Ascending aorta (tissue), 2 donors: Measurements from ENCODE around the gene DOK4. TPM values are rescaled to one million over a fixed set of nuclear protein-coding genes. Genes with fewer than 3 reads are reported as not detected.
"Not testable (repeated sequence)": the region's sequence is repeated elsewhere in the genome, so short reads cannot be mapped to it uniquely, and the experiment has no call there.

Source experiments
- DNase-seq, 2 donors: peaks; one replicate each; pipeline ENCODE4 v3.0.0-alpha.2; 2019; ENCODE audit warnings: low spot score in 2 of 2
- H3K27ac ChIP-seq, 2 donors: fragments of 200-600 bp; sonication (generic); one replicate each; pipeline ENCODE4 v1.5.1; 2016 to 2017; ENCODE audit warnings: mild to moderate bottlenecking in 1 of 2
- H3K27me3 ChIP-seq: fragments of 200-600 bp; sonication (generic); one replicate; pipeline ENCODE4 v1.5.1; 2017
- H3K36me3 ChIP-seq, 2 donors: fragments of 200-600 bp; sonication (generic); one replicate each; pipeline ENCODE4 v1.5.1; 2016
- H3K4me1 ChIP-seq, 2 donors: fragments of 200-600 bp; sonication (generic); one replicate each; pipeline ENCODE4 v1.5.1; 2016 to 2017; ENCODE audit warnings: mild to moderate bottlenecking in 1 of 2
- H3K4me3 ChIP-seq, 2 donors: fragments of 200-600 bp; sonication (generic); one replicate each; pipeline ENCODE4 v1.5.1; 2016 to 2017; ENCODE audit warnings: mild to moderate bottlenecking in 1 of 2
- H3K9me3 ChIP-seq, 2 donors: fragments of 200-600 bp; sonication (generic); one replicate each; pipeline ENCODE4 v1.5.1; 2016
- intact Hi-C: fragments of 100-400 bp; cut with DNase I; formaldehyde crosslinking; loops from one replicate; pipeline ENCODE4 v1.15.1; 2023
- total RNA-seq: library from RNA; depleted of rRNA; stranded (reverse); fragments of >200 nt; gene quantifications from one replicate; pipeline ENCODE4 v1.1.0, GENCODE V29; 2016
- TF ChIP-seq, protein P1 (sequence below), 3 experiments: fragments of 200-600 bp in 2 of 3; fragments of 450-650 bp in 1 of 3; sonication (generic) in 2 of 3; IDR thresholded peaks; one replicate each; pipeline ENCODE4 v1.5.1; 2016 to 2019; ENCODE audit warnings: antibody characterized with exemption in 3 of 3, mild to moderate bottlenecking in 1 of 3, moderate library complexity in 1 of 3

The DOK4 gene
- total RNA-seq, 1 donor from 2014 or later: 40.2 TPM

DNA sequence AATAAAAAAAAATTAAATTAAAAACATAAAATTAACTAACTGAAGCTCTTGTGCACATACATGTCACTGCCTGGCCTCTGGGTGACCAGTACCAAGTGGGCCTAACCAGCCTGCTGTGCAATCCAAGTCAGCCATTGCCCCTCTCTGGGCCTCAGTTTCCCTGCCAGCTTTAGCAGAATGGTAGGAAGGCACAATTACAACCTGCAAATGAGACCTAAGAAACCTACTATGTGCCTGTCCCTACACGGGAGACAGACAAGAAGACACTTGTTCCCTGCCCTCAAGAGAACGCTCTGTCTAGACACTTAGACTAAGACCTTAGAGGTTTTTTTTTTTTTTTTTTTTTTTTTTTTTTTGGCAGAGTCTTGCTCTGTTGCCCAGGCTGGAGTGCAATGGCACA, 40.8 kb downstream of the DOK4 start:
- no peak for DNase-seq
- intact Hi-C loops: loop anchor here (5.0 to 10.0 kb wide), 2 partner anchors 92 to 289 kb away; partner anchors contain the start of genes CCDC102A and KATNB1
- H3K36me3 ChIP-seq: no peaks in the 10 kb centered on the region
- H3K4me3 ChIP-seq: no peak overlapping the region
- no peaks in the 10 kb centered on the region for H3K9me3 ChIP-seq
- no peak overlapping the region for H3K27ac ChIP-seq
- no peaks in the 10 kb centered on the region for H3K27me3 ChIP-seq
- H3K4me1 ChIP-seq: peaks cover 0 to 21% of the 10 kb centered on the region in 2 donors
- TF ChIP-seq, protein P1, sequence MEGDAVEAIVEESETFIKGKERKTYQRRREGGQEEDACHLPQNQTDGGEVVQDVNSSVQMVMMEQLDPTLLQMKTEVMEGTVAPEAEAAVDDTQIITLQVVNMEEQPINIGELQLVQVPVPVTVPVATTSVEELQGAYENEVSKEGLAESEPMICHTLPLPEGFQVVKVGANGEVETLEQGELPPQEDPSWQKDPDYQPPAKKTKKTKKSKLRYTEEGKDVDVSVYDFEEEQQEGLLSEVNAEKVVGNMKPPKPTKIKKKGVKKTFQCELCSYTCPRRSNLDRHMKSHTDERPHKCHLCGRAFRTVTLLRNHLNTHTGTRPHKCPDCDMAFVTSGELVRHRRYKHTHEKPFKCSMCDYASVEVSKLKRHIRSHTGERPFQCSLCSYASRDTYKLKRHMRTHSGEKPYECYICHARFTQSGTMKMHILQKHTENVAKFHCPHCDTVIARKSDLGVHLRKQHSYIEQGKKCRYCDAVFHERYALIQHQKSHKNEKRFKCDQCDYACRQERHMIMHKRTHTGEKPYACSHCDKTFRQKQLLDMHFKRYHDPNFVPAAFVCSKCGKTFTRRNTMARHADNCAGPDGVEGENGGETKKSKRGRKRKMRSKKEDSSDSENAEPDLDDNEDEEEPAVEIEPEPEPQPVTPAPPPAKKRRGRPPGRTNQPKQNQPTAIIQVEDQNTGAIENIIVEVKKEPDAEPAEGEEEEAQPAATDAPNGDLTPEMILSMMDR (IDR thresholded peaks at IDR 0.05): no peak

- Histone ChIP-seq H3K36me3 (peaks cover 2 to 8% of the 10 kb centered on the region in 2 donors), H3K4me3 (no peak overlapping the region), H3K27me3 (no peaks in the 10 kb centered on the region), H3K4me1 (peaks cover 0 to 21% of the 10 kb centered on the region in 2 donors), H3K9me3 (no peaks in the 10 kb centered on the region), H3K27ac (no peak overlapping the region)
- intact Hi-C loops: loop anchor here (5.0 to 10.0 kb wide), 2 partner anchors 93 to 290 kb away; partner anchors contain the start of genes CCDC102A and KATNB1
- TF ChIP-seq, protein P1 (IDR thresholded peaks at IDR 0.05): no peak
- no peak for DNase-seq
Observed at GRCh38 chr16:57444711-57445110, 41.6 kb downstream of the DOK4 start.

DNA sequence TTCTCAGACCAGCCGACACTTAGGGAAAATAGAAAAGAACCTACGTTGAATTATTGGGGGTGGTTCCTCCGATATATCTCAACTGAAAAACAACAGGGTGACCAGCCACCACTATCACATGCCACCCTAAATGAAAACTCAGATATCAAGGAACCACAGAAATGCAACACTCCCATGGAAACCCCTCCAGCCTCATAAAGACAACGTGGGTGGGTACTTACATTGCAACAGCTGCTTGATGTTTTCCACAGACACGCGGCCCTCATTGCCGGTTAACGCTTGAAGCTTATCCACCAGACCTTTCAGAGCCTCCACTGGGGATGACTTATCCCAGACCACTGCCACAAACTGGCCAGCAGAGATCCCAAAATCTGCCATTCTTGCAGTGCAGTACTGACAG, 45.7 kb downstream of the DOK4 start:
- H3K4me3 ChIP-seq, H3K27me3 ChIP-seq, H3K9me3 ChIP-seq, DNase-seq, H3K4me1 ChIP-seq, H3K27ac ChIP-seq: not testable (repeated sequence)
- H3K36me3 ChIP-seq: peaks cover 16 to 45% of the 10 kb centered on the region in 2 donors
- intact Hi-C loops: loop anchor here (10.0 kb wide), 1 partner anchor 294 kb away; the partner anchor contains the start of gene KATNB1

- DNase-seq, H3K4me3 ChIP-seq, H3K27ac ChIP-seq, H3K9me3 ChIP-seq, H3K4me1 ChIP-seq, H3K27me3 ChIP-seq: not testable (repeated sequence)
- peaks cover 22 to 51% of the 10 kb centered on the region in 2 donors for H3K36me3 ChIP-seq
- intact Hi-C loops: loop anchor here (10.0 kb wide), 1 partner anchor 295 kb away; the partner anchor contains the start of gene KATNB1
Observed at GRCh38 chr16:57439947-57440346, 46.3 kb downstream of the DOK4 start.

GRCh38 chr16:57435838-57436237, 50.5 kb downstream of the DOK4 start:
- H3K4me1 ChIP-seq: no peaks in the 10 kb centered on the region
- DNase-seq: no peak
- no peaks in the 10 kb centered on the region for H3K27me3 ChIP-seq
- H3K27ac ChIP-seq: no peak overlapping the region
- peaks cover 62 to 89% of the 10 kb centered on the region in 2 donors for H3K36me3 ChIP-seq
- H3K9me3 ChIP-seq: no peaks in the 10 kb centered on the region
- TF ChIP-seq, protein P1 (IDR thresholded peaks at IDR 0.05): no peak
- no peak overlapping the region for H3K4me3 ChIP-seq
- intact Hi-C loops: no loop called here

DNA sequence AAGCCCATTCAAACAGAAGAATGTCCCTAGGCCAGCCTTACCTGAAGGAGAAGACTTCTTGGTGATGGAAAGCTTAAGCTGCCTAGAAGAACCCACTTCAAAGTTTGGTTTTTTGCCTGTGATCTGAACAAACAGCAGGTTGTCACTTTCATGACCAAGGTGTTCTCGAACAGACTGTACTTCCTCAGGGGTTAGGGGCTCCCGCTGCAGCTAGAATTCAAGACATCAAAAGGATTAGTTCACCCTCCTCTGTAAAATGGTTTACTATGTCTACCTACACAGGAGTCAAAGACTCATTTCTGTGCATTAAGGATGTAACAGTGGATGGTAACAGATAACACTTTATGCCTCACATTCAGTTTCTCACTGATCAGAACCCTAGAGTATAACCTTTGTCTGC, 52.3 kb downstream of the DOK4 start:
- intact Hi-C loops: no loop called here
- Histone ChIP-seq H3K4me1 (no peaks in the 10 kb centered on the region), H3K27ac (no peak overlapping the region), H3K36me3 (peaks cover 72 to 91% of the 10 kb centered on the region in 2 donors), H3K27me3 (no peaks in the 10 kb centered on the region), H3K9me3 (no peaks in the 10 kb centered on the region), H3K4me3 (no peak overlapping the region)
- TF ChIP-seq, protein P1 (IDR thresholded peaks at IDR 0.05): no peak
- no peak for DNase-seq

GRCh38 chr16:57432989-57433388, 53.3 kb downstream of the DOK4 start:
- Histone ChIP-seq H3K4me3 (no peak overlapping the region), H3K27ac (no peak overlapping the region), H3K9me3 (no peaks in the 10 kb centered on the region), H3K36me3 (peaks cover 81 to 92% of the 10 kb centered on the region in 2 donors), H3K4me1 (no peaks in the 10 kb centered on the region), H3K27me3 (no peaks in the 10 kb centered on the region)
- TF ChIP-seq, protein P1 (IDR thresholded peaks at IDR 0.05): no peak
- intact Hi-C loops: no loop called here
- no peak for DNase-seq
